Neural progenitor cell (in vitro differentiated cells): ENCODE data around the gene MRPS34. TPM values are rescaled to one million over a fixed set of nuclear protein-coding genes. Genes with fewer than 3 reads are reported as not detected.

Experiments
- DNase-seq: peaks from one replicate; pipeline ENCODE4 v3.0.0-alpha.2; 2016; ENCODE audit warnings: low spot score
- H2AFZ ChIP-seq: fragments of 200-600 bp; sonication (generic); replicated peaks from 2 replicates; pipeline ENCODE4 v1.6.1; 2016; ENCODE audit warnings: antibody characterized with exemption
- H3F3A ChIP-seq: fragments of 200-600 bp; sonication (generic); 2 replicates; pipeline ENCODE4 v1.6.1; 2016; ENCODE audit warnings: antibody characterized with exemption, low read depth
- H3K27ac ChIP-seq: fragments of 200-600 bp; sonication (generic); 2 replicates; pipeline ENCODE4 v1.5.1; 2016; ENCODE audit warnings: mild to moderate bottlenecking
- H3K27me3 ChIP-seq: fragments of 200-600 bp; sonication (generic); 2 replicates; pipeline ENCODE4 v1.6.1; 2016; ENCODE audit warnings: mild to moderate bottlenecking, moderate library complexity
- H3K36me3 ChIP-seq: fragments of 200-600 bp; sonication (generic); 2 replicates; pipeline ENCODE4 v1.5.1; 2016
- H3K4me1 ChIP-seq: fragments of 200-600 bp; sonication (generic); 2 replicates; pipeline ENCODE4 v1.6.1; 2016; ENCODE audit warnings: mixed run types
- H3K4me2 ChIP-seq: fragments of 200-600 bp; sonication (generic); 2 replicates; pipeline ENCODE4 v1.6.1; 2016
- H3K4me3 ChIP-seq: fragments of 200-600 bp; sonication (generic); 2 replicates; pipeline ENCODE4 v1.5.1; 2016
- H3K79me2 ChIP-seq: fragments of 200-600 bp; sonication (generic); 2 replicates; pipeline ENCODE4 v1.6.1; 2016; ENCODE audit warnings: low read depth
- H3K9ac ChIP-seq: fragments of 200-600 bp; sonication (generic); 2 replicates; pipeline ENCODE4 v1.6.1; 2016
- H3K9me3 ChIP-seq: fragments of 200-600 bp; sonication (generic); 2 replicates; pipeline ENCODE4 v1.5.1; 2016; ENCODE audit warnings: low read depth
- H4K20me1 ChIP-seq: fragments of 200-600 bp; sonication (generic); 2 replicates; pipeline ENCODE4 v1.6.1; 2016; ENCODE audit warnings: low read depth
- H3K27ac Mint-ChIP-seq: 3 replicates; pipeline ENCODE4 v1.8.0; 2021; ENCODE audit warnings: mixed read lengths
- H3K27me3 Mint-ChIP-seq: 2 replicates; pipeline ENCODE4 v1.8.0; 2022; ENCODE audit warnings: low read depth, mild to moderate bottlenecking, inconsistent platforms, moderate library complexity, mixed read lengths; ENCODE audit not compliant: insufficient read depth
- H3K36me3 Mint-ChIP-seq: 3 replicates; pipeline ENCODE4 v1.8.0; 2021; ENCODE audit warnings: mixed read lengths
- H3K4me1 Mint-ChIP-seq: 3 replicates; pipeline ENCODE4 v1.8.0; 2021; ENCODE audit warnings: mixed read lengths
- H3K4me3 Mint-ChIP-seq: 3 replicates; pipeline ENCODE4 v1.8.0; 2021; ENCODE audit warnings: mild to moderate bottlenecking, moderate library complexity, mixed read lengths
- H3K9me3 Mint-ChIP-seq: 3 replicates; pipeline ENCODE4 v1.8.0; 2020; ENCODE audit warnings: mixed read lengths
- CTCF ChIP-seq: fragments of 200-600 bp; sonication (generic); IDR thresholded peaks from 2 replicates; pipeline ENCODE4 v1.5.1; 2017; ENCODE audit warnings: antibody characterized with exemption, mild to moderate bottlenecking
- EZH2phosphoT487 ChIP-seq: fragments of 200-600 bp; sonication (generic); IDR thresholded peaks from 2 replicates; pipeline ENCODE4 v1.6.1; 2017; ENCODE audit warnings: antibody characterized with exemption
- microRNA-seq: library from miRNA; unstranded; fragments of <30 nt; microRNA quantifications from one replicate; pipeline ENCODE4, GENCODE V29; 2016
- small RNA-seq: library from RNA; depleted of rRNA; stranded (forward); fragments of <200 nt; gene quantifications from one replicate; pipeline ENCODE3, GENCODE V24; 2015
- total RNA-seq: library from RNA; depleted of rRNA; stranded (reverse); fragments of >200 nt; gene quantifications from 2 replicates; pipeline ENCODE4 v1.2.3, GENCODE V29; 2015; ENCODE audit warnings: low replicate concordance

MRPS34 gene
- total RNA-seq, 1 donor from 2014 or later: 48.4 TPM

- H3K27me3 ChIP-seq: no peaks in the 10 kb centered on the region
- H3K79me2 ChIP-seq: peaks cover 8% of the 10 kb centered on the region
- H3F3A ChIP-seq: peaks cover 3% of the 10 kb centered on the region
- H3K9ac ChIP-seq: no peak overlapping the region
- Mint-ChIP-seq H3K27ac (no peak overlapping the region), H3K36me3 (peaks cover 12% of the 10 kb centered on the region), H3K27me3 (peaks cover 2% of the 10 kb centered on the region), H3K4me1 (peaks cover 7% of the 10 kb centered on the region), H3K4me3 (no peak overlapping the region), H3K9me3 (no peaks in the 10 kb centered on the region)
- H3K27ac ChIP-seq: no peak overlapping the region
- DNase-seq: peak; percentile 47
- H2AFZ ChIP-seq: no peak overlapping the region
- TF ChIP-seq CTCF: peak; percentile 77
- TF ChIP-seq EZH2phosphoT487: no peak
- no peak overlapping the region for H3K4me2 ChIP-seq
- no peaks in the 10 kb centered on the region for H3K4me1 ChIP-seq
- H3K36me3 ChIP-seq: no peaks in the 10 kb centered on the region
- H4K20me1 ChIP-seq: peaks cover 6% of the 10 kb centered on the region
- no peaks in the 10 kb centered on the region for H3K9me3 ChIP-seq
- no peak overlapping the region for H3K4me3 ChIP-seq
These were observed 49.3 kb downstream of the MRPS34 start for GRCh38 chr16:1723450-1724147.

Small RNA genes within 50 kb of the gene (microRNA-seq; reads per million reads assigned to microRNA genes)
- gene MIR3177: 4.9 reads per million, percentile 25 among the genes with 10 or more reads in this experiment

Small RNA genes within 50 kb of the gene (small RNA-seq; reads per million reads assigned to genes)
- 0.20 reads per million for gene MIR3177

Other genes with a start within 250 kb of the MRPS34 start
- gene TMEM204, start 239.5 kb downstream of the MRPS34 start, total RNA-seq: not detected in 2 replicates
- gene IFT140, start 161.1 kb downstream of the MRPS34 start, total RNA-seq: 33.8 and 64.4 TPM in 2 replicates
- 11.7 and 19.5 TPM in 2 replicates for gene CRAMP1, start 160.8 kb downstream of the MRPS34 start, total RNA-seq
- gene JPT2, start 94.9 kb downstream of the MRPS34 start, total RNA-seq: 187 and 207 TPM in 2 replicates
- gene MAPK8IP3, start 66.9 kb downstream of the MRPS34 start, total RNA-seq: 28.5 and 71.3 TPM in 2 replicates
- gene NME3, start 1.6 kb downstream of the MRPS34 start, total RNA-seq: 15.6 and 42.5 TPM in 2 replicates
- gene EME2, start 324 bp downstream of the MRPS34 start, total RNA-seq: 2.3 and 10.3 TPM in 2 replicates
- gene SPSB3, start 9.4 kb upstream of the MRPS34 start, total RNA-seq: 18.7 and 53.4 TPM in 2 replicates
- 22.8 and 77.7 TPM in 2 replicates for gene NUBP2, start 9.8 kb upstream of the MRPS34 start, total RNA-seq
- gene IGFALS, start 20.6 kb upstream of the MRPS34 start, total RNA-seq: not detected in 2 replicates
- gene HAGH, start 53.7 kb upstream of the MRPS34 start, total RNA-seq: 38.3 and 72.1 TPM in 2 replicates
- 18.5 and 21.6 TPM in 2 replicates for gene FAHD1, start 54.1 kb upstream of the MRPS34 start, total RNA-seq
- gene MEIOB, start 99.0 kb upstream of the MRPS34 start, total RNA-seq: 1.9 and 3.7 TPM in 2 replicates
- 1.1 TPM in 1 of 2 replicates, not detected in the other for gene HS3ST6, start 145.3 kb upstream of the MRPS34 start, total RNA-seq
- gene MSRB1, start 170.1 kb upstream of the MRPS34 start, total RNA-seq: 19.4 and 26.9 TPM in 2 replicates
- gene RPL3L, start 181.6 kb upstream of the MRPS34 start, total RNA-seq: not detected in 2 replicates
- gene NDUFB10, start 186.4 kb upstream of the MRPS34 start, total RNA-seq: 155 and 160 TPM in 2 replicates
- gene RPS2, start 191.7 kb upstream of the MRPS34 start, total RNA-seq: 3,079 and 5,348 TPM in 2 replicates
- not detected in 2 replicates for gene RNF151, start 193.7 kb upstream of the MRPS34 start, total RNA-seq
- 30.7 and 47.6 TPM in 2 replicates for gene TBL3, start 198.9 kb upstream of the MRPS34 start, total RNA-seq
- not detected in 2 replicates for gene NOXO1, start 208.3 kb upstream of the MRPS34 start, total RNA-seq
- 35.1 and 35.5 TPM in 2 replicates for gene GFER, start 211.1 kb upstream of the MRPS34 start, total RNA-seq
- gene SYNGR3, start 216.8 kb upstream of the MRPS34 start, total RNA-seq: 4.4 and 8.7 TPM in 2 replicates
- 12.7 and 31.2 TPM in 2 replicates for gene ZNF598, start 236.7 kb upstream of the MRPS34 start, total RNA-seq
- gene NPW, start 246.7 kb upstream of the MRPS34 start, total RNA-seq: 0.99 TPM in 1 of 2 replicates, not detected in the other